HG02798 (cell line): ENCODE results near the gene AARS2.

Source experiments
- ATAC-seq: cut with Tn5 transposase; IDR thresholded peaks from one replicate; pipeline ENCODE4 v1.9.1; 2021; ENCODE audit warnings: mild to moderate bottlenecking; ENCODE audit not compliant: unreplicated experiment, poor library complexity

Gene AARS2

DNA sequence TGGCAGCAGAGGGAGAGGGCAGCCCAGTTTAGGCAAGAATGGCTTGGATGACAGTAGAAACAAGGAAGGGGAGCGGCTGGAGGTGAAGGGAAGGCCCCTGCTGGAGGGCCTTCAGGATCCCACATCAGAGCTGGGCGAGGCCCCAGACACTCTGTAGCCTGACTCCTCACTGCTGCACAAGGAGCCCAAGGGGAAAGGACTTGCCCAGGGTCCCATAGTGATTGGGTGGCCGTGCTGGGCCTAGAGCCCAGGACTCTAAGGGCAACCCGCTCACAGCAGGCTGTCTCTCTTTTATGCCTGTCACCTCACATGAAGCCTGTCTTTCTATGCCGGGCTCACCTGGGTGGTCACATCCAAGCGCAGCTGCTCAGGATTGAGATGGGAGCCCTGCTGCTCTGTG lies 9.3 kb downstream of the AARS2 start:
- no peak for ATAC-seq

- no peak for ATAC-seq
Observed at GRCh38 chr6:44302856-44303255, 10.3 kb downstream of the AARS2 start.

DNA sequence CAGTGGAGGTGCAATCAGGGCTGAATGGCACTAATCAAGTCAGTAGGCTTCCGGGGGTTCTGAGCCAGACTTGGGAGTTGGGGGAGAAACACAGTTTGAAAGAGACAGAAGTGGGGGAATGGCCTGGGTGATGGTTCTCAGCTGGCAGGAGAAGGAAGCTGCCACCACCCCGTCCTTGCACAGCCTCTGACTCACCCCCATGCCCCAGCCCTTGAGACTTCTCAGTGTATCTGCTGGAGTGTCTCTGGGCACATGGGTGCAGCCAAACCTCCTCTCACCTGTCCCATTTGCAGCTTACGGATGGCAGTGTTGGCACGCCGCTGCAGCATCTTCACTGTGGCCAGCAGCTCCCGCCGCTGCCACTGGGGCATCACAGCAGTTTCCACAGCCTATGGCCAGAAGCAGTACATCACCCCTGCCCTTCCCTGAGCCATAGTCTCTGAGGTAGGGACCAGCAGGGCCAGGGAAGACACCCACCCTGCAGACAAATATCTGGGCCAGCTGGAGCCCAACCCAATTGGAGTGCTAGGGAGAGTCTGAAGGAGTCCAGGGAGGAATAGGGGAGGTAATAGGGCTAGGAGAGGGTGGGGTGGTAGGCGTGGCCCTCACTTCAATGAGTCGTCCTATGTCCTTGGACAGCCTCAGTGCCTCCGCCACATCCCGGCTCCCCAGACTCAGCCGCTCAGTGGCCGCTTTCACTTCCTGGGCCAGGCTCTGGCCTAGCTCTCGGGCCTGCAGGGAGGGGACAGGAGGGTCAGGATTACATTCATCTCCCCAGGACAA lies 11.2 kb downstream of the AARS2 start:
- ATAC-seq = no peak

- no peak for ATAC-seq
Observed at GRCh38 chr6:44301106-44301505, 12.0 kb downstream of the AARS2 start.

DNA sequence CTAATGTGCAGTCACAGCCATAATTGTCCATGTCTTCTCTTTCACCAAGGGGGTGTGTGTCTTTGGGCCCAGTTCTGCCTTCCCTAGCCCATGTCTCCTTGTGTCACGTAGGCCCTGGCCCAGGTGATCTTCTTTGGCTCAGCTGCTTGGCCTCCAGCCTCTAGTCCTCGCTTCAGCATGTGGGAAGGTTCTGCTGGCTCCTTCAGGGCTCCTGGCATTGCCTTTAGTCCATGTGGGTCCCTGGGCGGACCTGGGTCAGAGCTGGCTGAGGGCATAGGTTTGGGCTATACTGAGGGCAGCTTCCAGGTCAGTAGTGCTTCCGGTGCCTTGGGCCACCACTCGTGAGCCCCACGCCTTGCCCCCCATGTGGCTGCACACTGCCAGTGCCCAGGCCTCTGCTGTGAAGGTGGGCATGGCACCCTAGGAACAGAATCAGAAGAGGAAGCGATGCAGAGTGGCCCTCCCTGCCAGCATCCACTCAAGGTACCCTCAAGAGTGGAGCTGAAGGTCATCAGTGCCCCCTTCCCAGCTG lies 12.8 kb downstream of the AARS2 start:
- no peak for ATAC-seq

- no peak for ATAC-seq
Observed at GRCh38 chr6:44298864-44299263, 14.3 kb downstream of the AARS2 start.

DNA sequence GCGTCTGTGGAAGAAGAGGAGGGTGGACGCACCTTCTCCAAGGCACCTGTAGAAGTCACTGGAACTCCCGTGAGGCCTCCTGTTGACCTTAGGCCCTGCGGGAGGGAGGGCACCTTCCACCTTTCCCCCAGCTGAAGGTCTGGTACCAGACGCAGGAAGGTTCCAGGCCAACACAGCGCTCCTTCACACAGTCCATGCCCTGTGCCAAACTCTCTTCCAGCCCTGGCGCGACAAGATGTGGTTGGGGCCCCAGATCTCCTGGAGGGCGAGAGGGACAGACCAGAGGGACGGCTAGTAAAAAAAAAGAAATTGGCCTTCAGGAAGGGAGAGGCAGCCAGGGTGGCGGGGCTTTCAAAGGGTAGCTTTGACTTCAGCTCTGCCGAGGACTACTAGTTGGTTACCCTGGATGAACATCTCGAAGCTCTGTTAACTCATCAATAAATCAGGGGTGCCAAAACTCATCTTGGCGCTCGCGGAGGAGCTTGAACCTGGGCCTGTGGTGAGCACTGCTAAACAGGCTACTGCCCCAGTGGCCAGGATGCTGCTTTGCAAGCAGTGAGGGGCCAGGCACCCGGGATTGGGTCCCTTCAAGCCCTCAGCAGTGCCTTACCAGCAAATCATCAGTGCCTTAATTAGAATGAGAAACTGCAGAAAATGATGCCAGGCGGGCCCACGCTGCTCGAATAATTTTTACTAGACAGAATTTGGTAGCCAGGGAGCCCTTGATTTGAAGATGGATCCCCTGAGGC lies 14.9 kb downstream of the AARS2 start:
- ATAC-seq = no peak

- ATAC-seq = no peak
Observed at GRCh38 chr6:44297063-44298038, 15.8 kb downstream of the AARS2 start.

- ATAC-seq = no peak
Observed at GRCh38 chr6:44294832-44295791, 18.0 kb downstream of the AARS2 start.

DNA sequence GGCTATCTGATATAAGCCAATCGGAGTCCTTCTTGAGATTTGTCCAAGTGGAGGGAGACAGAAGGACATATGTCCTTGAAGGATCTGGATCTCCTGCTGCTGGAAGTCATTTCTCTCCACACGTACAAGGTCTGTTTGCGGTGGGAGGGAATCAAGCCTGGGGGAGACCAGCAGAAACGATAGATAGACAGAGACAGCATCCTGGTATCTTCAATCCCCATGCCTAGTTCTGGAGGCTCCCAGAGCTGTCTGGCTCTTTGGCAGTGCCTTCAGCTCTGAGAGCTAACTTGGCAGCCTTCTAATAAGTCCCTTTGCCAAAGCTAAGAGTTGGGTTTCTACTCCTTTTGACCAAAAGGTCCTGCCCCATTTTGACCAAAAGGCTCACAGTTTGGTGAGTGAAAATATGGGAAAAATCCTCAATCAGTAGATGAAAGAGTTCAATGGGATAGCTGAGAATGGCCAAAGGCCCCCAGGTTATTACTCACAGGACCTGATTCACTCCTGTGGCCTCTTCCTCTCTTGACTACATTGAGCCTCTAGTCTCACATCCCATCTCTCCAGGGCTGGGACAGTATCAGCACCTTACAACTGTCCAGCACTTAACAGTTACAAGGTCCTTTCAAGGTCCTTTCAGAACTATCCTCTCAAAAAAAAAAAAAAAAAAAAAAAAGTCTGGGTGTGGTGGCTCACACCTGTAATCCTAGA lies 20.3 kb downstream of the AARS2 start:
- ATAC-seq = no peak

DNA sequence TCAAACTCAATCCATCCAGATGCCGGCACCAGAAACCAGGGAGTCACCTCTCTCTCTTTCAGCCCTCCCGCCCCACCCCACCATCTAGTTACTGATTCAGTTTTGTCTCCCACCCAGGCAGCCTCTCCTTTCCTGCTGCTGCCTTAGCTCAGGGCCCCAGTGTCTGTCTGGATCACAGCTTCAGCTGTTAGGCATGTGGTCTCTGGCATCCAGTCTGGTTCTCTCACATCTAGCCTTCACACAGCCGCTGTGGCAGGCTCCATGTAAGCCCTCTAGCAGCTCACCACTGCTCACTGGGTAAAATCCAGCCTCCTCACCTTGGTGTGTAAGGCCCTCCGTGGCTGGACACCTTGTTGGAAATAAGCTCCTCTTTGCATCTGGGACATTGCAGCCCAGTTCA lies 21.3 kb downstream of the AARS2 start:
- ATAC-seq = no peak

DNA sequence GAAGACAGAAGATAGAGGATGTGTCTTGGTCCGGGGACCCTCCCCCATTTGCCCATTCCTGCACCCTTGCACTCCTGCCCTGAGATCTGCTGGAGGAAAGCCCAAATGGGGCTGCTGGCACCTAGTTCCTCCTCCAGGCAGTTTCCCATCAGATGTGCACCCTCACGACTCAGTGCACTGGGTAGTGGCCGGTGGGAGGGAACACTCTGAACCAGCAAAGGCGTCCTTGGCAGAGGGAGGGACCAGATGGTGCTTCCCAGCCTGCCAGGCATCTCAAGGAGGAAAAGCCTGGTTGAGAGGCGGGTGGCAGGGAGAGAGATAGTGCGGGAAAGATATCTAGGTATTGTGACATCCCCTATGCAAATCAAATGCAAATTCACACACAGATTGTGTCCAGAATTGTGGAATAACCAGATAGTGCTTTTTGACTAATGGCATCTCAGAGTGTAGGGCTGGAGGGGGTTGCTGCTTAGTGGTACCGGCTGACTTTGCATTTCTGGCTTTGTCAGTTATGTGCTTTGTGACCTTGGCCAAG lies 23.4 kb downstream of the AARS2 start:
- no peak for ATAC-seq

DNA sequence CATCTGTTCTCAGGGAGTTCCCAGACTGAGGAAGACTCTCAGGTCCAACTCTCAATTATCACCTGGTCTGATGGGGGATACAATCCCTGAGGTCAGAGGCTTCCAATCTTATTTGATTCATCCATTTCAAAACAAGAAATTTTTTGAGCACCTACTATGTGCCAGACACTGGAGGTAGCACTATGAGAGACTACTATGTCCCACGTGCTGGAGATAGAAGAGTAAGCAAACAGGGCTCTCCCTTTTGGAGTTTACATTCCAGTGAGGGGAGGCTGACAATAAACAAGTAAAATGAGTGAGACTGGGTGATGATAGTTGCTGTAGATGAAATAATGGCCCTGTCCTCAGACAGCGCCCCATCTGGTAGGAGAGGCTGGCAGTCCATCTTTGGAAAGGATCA lies 26.4 kb downstream of the AARS2 start:
- ATAC-seq = no peak

- no peak for ATAC-seq
Observed at GRCh38 chr6:44286285-44286565, 26.9 kb downstream of the AARS2 start.

DNA sequence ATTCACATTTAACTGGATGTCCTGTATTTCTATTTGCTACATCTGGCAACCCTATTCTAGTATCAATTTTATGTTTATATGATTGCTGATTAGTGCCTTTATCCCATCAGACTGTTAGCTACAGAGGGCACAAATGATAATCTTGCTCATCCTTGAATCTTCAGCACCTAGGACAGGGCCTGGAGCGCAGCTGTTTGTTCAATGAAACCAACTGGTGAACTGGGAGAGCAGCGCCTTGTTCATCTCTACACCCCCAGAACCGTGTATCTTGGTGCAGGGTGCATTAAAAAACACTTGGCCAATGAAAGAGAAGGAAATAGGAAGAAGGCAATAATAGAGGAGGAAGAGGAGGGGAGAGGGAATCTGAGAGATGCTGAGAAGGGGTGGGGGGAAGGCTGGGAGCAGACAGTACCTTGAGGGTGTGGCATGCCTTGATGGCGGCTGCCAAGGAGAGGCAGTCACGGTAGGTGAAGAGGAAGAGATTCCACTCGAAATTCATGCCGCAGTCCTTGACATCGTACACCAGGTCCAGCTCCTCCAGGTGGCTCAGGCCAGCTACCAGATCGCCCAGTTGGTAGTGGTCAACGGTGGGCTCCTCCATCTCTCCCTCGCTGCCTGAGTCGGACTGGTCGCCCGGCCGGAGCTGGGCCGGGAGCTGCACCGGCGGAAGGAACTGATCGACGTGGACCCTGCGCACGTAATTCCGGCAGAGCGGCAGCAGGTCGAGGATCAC lies 27.4 kb downstream of the AARS2 start:
- no peak for ATAC-seq

DNA sequence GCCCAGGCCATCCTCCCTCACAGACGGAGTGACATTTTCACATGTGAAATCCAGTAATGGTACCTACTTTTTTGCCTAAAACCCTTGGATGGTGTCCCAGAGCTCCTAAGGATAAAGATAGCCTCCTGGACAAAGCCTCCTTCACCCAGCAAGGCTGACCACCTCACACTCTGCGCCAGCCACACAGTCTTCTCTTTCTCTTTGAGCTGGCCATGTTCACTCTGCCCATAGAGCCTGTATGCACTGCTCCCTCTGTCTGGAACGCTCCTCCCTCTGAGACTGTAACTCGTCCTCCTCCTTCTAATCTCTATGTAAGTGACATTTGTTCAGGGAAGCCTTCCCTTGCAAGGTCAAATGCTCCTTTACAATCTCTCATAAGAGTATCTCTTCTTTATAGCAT lies 28.3 kb downstream of the AARS2 start:
- ATAC-seq = no peak

DNA sequence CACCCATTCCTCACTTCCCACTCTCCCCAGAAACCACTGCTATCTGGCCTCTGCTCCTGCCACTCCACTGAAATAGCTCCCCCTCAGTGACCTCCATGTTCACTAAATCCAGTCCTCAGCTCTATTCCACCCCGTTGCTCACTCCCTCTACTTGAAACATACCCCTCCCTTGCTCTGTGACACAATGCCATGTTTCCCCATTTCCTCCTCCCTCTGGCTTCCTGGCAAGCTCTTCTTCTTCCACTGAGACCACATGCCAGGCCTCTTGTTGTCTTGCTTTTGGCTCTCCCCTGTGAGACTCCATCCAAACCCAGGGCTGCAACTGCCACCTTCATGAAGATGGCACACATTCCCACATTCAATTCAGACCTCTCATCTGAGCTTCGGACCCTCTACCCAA lies 29.0 kb downstream of the AARS2 start:
- no peak for ATAC-seq
